H1 (cell line): ENCODE data around the gene TBC1D7.

ENCODE experiments used
- CHD2 ChIP-seq: IDR thresholded peaks from 2 replicates; pipeline ENCODE4 v1.6.1; 2012; ENCODE audit warnings: low read length, improper control_type of control experiment
- POLR2A ChIP-seq, 2 experiments: IDR thresholded peaks; 1 replicate in 1 of 2; 2 replicates in 1 of 2; pipeline ENCODE4 v1.6.1; 2011; ENCODE audit warnings: low read depth in 2 of 2, low read length in 2 of 2, mild to moderate bottlenecking in 2 of 2; ENCODE audit errors: control extremely low read depth in 1 of 2
- POLR2AphosphoS5 ChIP-seq: IDR thresholded peaks from 2 replicates; pipeline ENCODE4 v1.6.1; 2011; ENCODE audit warnings: low read depth, low read length
- RAD21 ChIP-seq, 2 experiments: IDR thresholded peaks in 1 of 2; conservative IDR thresholded peaks in 1 of 2; 2 replicates each; pipeline ENCODE4 v1.6.1; 2011; ENCODE audit warnings: low read depth in 2 of 2, low read length in 2 of 2, improper control_type of control experiment in 1 of 2, inconsistent platforms in 1 of 2, mild to moderate bottlenecking in 1 of 2, moderate library complexity in 1 of 2
- RNF2 ChIP-seq: fragments of 200-900, 300-1000 bp; sonication (generic); IDR thresholded peaks from 2 replicates; pipeline ENCODE4 v1.7.1; 2016; ENCODE audit warnings: borderline replicate concordance, low read depth, mild to moderate bottlenecking, antibody characterized with exemption, low read length; ENCODE audit not compliant: poor library complexity, severe bottlenecking; ENCODE audit errors: missing control alignments
- TF ChIP-seq, protein P1 (sequence below), 3 experiments: IDR thresholded peaks; 1 replicate in 2 of 3; 2 replicates in 1 of 3; pipeline versions ENCODE4 v1.5.1 to v1.6.1; 2011; ENCODE audit warnings: low read length in 3 of 3, mild to moderate bottlenecking in 3 of 3, inconsistent platforms in 2 of 3, low read depth in 1 of 3, moderate library complexity in 1 of 3; ENCODE audit not compliant: insufficient read depth in 1 of 3; ENCODE audit errors: control extremely low read depth in 1 of 3
- TF ChIP-seq, protein P2 (sequence below): IDR thresholded peaks from 2 replicates; pipeline ENCODE4 v1.6.1; 2012; ENCODE audit warnings: low read length, inconsistent platforms

DNA sequence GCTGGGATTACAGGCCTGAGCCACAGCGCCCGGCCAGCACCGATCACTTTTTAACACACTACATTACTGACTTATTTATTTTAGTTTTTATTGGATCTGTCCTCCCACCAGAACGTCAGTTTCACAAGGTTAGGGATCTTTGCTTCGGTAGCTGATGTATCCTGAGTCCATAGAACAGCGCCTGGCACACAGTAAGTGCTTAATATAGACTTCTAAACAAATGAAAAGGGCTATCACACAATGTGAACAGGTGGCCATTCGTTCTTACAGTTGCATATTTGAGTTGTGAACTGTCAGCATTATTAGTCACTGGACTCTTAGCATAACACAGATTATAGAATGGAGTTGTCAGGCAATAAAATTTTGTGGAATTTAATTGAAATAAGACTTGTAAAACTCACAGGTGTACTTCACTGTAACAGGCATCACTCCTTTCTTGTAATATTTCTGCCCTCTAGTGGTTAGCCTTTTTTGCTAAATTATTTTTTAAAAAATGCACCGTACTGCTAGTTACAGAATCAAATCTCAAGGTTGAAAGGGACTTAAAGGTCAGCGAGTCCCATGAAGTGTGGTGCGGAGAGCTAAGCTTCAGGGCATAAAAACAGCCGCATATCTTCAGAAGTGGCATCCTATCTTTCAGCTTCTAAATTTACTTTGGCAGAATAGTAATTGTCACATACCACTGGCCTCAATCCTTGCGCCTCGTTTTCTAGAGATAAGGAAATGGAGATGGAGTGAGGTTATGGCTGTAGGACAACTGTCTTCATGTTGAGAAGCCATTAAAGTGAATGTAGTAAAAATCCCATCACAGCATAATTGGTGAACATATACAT, 3.4 kb upstream of the TBC1D7 start:
- TF ChIP-seq, protein P1, sequence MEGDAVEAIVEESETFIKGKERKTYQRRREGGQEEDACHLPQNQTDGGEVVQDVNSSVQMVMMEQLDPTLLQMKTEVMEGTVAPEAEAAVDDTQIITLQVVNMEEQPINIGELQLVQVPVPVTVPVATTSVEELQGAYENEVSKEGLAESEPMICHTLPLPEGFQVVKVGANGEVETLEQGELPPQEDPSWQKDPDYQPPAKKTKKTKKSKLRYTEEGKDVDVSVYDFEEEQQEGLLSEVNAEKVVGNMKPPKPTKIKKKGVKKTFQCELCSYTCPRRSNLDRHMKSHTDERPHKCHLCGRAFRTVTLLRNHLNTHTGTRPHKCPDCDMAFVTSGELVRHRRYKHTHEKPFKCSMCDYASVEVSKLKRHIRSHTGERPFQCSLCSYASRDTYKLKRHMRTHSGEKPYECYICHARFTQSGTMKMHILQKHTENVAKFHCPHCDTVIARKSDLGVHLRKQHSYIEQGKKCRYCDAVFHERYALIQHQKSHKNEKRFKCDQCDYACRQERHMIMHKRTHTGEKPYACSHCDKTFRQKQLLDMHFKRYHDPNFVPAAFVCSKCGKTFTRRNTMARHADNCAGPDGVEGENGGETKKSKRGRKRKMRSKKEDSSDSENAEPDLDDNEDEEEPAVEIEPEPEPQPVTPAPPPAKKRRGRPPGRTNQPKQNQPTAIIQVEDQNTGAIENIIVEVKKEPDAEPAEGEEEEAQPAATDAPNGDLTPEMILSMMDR (IDR thresholded peaks at IDR 0.05; ENCODE audit: control extremely low read depth in 1 of 3, insufficient read depth in 1 of 3, low read depth in 1 of 3, low read length in 3 of 3): peak in 1 of 3 experiments; percentile 7; a peak in 2 of 4 replicates
- TF ChIP-seq CHD2 (no peak), RAD21 (IDR thresholded peaks at IDR 0.05 in 1 of 2, conservative IDR thresholded peaks at IDR 0.05 in 1 of 2; ENCODE audit: low read depth in 2 of 2, low read length in 2 of 2) (peak in 1 of 2 experiments; percentile 8; a peak in 2 of 4 replicates), RNF2 (no peak), POLR2A (IDR thresholded peaks at IDR 0.05; ENCODE audit: control extremely low read depth in 1 of 2, low read depth in 2 of 2, low read length in 2 of 2) (no peak), POLR2AphosphoS5 (no peak)
- TF ChIP-seq, protein P2, sequence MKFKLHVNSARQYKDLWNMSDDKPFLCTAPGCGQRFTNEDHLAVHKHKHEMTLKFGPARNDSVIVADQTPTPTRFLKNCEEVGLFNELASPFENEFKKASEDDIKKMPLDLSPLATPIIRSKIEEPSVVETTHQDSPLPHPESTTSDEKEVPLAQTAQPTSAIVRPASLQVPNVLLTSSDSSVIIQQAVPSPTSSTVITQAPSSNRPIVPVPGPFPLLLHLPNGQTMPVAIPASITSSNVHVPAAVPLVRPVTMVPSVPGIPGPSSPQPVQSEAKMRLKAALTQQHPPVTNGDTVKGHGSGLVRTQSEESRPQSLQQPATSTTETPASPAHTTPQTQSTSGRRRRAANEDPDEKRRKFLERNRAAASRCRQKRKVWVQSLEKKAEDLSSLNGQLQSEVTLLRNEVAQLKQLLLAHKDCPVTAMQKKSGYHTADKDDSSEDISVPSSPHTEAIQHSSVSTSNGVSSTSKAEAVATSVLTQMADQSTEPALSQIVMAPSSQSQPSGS: no peak
